NCI-H187 (cell line): ENCODE data around the gene ZFAND6.

Source experiments
- DNase-seq, 2 experiments: peaks; one replicate each; lab custom pipeline; 2025; lab: John Stamatoyannopoulos, UW

Gene ZFAND6

GRCh38 chr15:80049046-80049445, 10.4 kb upstream of the ZFAND6 start:
- no peak for DNase-seq

- no peak for DNase-seq
These were observed 6.7 kb upstream of the ZFAND6 start for GRCh38 chr15:80052597-80053304.

GRCh38 chr15:80055933-80056332, 3.5 kb upstream of the ZFAND6 start:
- DNase-seq, result no peak

GRCh38 chr15:80058044-80058443, 1.4 kb upstream of the ZFAND6 start:
- DNase-seq, result no peak

GRCh38 chr15:80059786-80060355, 395 bp downstream of the ZFAND6 start:
- peak in 1 of 2 experiments; percentile 68 for DNase-seq

GRCh38 chr15:80060356-80061006, 1.0 kb downstream of the ZFAND6 start:
- DNase-seq, result no peak

GRCh38 chr15:80061582-80061981, 2.1 kb downstream of the ZFAND6 start:
- DNase-seq, result no peak

GRCh38 chr15:80066912-80067311, 7.4 kb downstream of the ZFAND6 start:
- no peak for DNase-seq

GRCh38 chr15:80068578-80068977, 9.1 kb downstream of the ZFAND6 start:
- DNase-seq, result no peak

GRCh38 chr15:80070840-80071239, 11.4 kb downstream of the ZFAND6 start:
- no peak for DNase-seq

- DNase-seq, result no peak
These were observed 12.2 kb downstream of the ZFAND6 start for GRCh38 chr15:80071652-80072051.

- peak in 1 of 2 experiments; percentile 38 for DNase-seq
These were observed 13.0 kb downstream of the ZFAND6 start for GRCh38 chr15:80072285-80072994.

- no peak for DNase-seq
These were observed 13.7 kb downstream of the ZFAND6 start for GRCh38 chr15:80073197-80073596.

GRCh38 chr15:80076321-80077318, 17.1 kb downstream of the ZFAND6 start:
- no peak for DNase-seq

GRCh38 chr15:80081390-80081789, 21.9 kb downstream of the ZFAND6 start:
- DNase-seq, result no peak

- DNase-seq, result no peak
These were observed 27.6 kb downstream of the ZFAND6 start for GRCh38 chr15:80087104-80087503.

- DNase-seq, result no peak
These were observed 30.6 kb downstream of the ZFAND6 start for GRCh38 chr15:80090041-80090440.

GRCh38 chr15:80090879-80091503, 31.5 kb downstream of the ZFAND6 start:
- no peak for DNase-seq

- DNase-seq, result peak; percentile 2 to 5
These were observed 34.5 kb downstream of the ZFAND6 start for GRCh38 chr15:80093854-80094418.

- DNase-seq, result no peak
These were observed 36.0 kb downstream of the ZFAND6 start for GRCh38 chr15:80095511-80095910.

- DNase-seq, result no peak
These were observed 36.5 kb downstream of the ZFAND6 start for GRCh38 chr15:80095969-80096368.
